HFF-Myc (cell line): ENCODE data around the gene LAMTOR3.
A peak's percentile ranks its signal among the peaks of the same experiment; 100 is the strongest.

ENCODE experiments used
- DNase-seq: peaks from one replicate; pipeline ENCODE4 v3.0.0-alpha.2; 2011; ENCODE audit warnings: low read depth; ENCODE audit errors: extremely low read depth
- H3K4me3 ChIP-seq: replicated peaks from 2 replicates; pipeline ENCODE4 v1.5.1; 2011; ENCODE audit warnings: low read depth, mild to moderate bottlenecking, control low read depth, low read length
- TF ChIP-seq, protein P1 (sequence below): IDR thresholded peaks from 2 replicates; pipeline ENCODE4 v1.5.1; 2012; ENCODE audit warnings: mild to moderate bottlenecking, low read depth, low read length, control low read depth; ENCODE audit errors: missing control alignments

Gene LAMTOR3

DNA sequence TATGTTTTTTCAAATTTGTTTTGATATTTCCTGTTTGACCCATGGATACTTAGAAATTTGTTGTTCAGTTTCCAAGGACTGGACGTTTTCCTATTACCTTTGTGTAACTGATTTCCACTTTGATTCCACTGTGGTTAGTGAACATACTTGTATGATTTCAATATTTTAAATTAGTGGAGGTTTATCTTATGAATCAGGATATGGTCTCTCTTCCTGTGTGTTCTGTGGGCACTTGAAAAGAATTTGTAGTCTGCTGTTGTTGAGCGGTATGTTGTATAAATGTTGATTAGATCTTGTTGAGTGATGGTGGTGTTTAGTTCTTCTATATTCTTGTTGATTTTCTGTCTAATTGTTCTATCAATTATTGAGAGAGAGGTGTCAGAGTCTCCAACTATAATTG lies 21.2 kb upstream of the LAMTOR3 start:
- TF ChIP-seq, protein P1, sequence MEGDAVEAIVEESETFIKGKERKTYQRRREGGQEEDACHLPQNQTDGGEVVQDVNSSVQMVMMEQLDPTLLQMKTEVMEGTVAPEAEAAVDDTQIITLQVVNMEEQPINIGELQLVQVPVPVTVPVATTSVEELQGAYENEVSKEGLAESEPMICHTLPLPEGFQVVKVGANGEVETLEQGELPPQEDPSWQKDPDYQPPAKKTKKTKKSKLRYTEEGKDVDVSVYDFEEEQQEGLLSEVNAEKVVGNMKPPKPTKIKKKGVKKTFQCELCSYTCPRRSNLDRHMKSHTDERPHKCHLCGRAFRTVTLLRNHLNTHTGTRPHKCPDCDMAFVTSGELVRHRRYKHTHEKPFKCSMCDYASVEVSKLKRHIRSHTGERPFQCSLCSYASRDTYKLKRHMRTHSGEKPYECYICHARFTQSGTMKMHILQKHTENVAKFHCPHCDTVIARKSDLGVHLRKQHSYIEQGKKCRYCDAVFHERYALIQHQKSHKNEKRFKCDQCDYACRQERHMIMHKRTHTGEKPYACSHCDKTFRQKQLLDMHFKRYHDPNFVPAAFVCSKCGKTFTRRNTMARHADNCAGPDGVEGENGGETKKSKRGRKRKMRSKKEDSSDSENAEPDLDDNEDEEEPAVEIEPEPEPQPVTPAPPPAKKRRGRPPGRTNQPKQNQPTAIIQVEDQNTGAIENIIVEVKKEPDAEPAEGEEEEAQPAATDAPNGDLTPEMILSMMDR = no peak
- DNase-seq = no peak
- H3K4me3 ChIP-seq = no peak overlapping the region

DNA sequence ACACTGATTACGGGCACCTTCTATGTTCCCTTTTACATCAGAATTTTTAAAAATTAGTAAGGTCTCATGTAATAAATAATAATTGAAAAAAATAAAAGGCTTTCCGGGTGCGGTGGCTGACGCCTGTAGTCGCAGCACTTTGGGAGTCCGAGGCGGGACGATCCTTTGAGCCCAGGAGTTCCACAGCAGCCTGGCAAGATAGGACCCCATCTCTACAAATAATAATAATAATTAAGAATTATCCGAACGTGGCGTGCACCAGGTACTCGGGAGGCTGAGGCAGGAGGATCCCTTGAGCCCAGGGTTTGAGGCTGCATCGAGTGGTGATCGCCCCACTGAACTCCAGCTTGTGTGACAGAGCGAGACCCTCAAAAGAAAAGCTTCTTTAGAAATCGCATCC lies 771 bp upstream of the LAMTOR3 start:
- TF ChIP-seq, protein P1 = no peak
- DNase-seq = no peak
- H3K4me3 ChIP-seq = peak overlapping the region; percentile 98

DNA sequence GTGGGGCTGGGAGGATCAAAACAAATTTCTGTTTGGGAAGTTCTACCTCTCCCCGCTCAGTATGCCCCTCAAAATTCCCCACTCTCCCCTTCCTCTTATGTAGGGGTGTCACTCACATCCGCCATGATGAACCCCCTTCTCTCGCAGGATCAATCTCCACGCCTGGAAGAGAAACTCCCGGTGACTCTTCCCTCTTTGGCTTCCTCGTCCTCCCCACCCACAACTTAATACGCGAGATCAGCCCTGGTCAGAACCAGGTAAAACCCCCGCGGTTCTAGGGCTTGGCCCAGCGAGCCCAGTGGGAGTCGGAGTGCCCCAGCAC lies 427 bp downstream of the LAMTOR3 start:
- TF ChIP-seq, protein P1 = no peak
- H3K4me3 ChIP-seq = peak overlapping the region; percentile 98
- no peak for DNase-seq

DNA sequence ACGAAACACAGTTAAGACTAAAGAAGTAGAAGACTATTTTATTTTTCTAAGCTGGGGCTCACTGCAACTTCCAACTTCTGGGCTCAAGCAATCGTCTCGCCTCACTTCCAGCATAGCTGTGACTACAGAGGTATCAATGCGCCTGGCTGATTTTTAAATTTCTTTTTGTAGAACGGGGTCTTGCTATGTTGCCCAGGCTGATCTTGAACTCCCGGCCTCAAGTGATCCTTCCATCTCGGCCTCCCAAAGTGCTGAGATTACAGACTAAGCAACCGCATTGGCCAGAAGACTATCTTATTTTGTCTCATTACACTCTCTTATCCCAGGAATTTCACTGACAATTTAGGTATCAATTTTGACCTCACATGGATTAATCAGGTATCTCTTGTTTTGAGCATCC lies 1.2 kb downstream of the LAMTOR3 start:
- DNase-seq = no peak
- peak overlapping the region; percentile 98 for H3K4me3 ChIP-seq
- TF ChIP-seq, protein P1 = no peak

DNA sequence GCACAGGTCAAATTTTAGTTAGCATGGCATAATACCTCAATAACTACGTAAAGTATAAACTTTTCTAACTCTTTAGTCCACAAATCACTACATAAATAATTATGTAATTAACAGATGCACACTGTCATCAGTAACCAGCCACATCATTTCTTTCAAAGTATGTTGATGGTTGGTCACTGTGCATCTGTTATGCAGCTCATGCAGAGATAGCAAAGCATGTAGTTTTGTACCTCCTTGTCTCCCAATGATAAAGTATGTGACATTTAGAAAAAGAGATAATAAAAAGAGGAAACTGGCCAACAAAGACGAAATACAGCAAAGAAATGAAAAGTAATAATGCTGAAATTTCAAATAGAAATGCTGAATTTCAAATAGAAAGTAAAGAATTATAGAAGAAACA lies 2.9 kb downstream of the LAMTOR3 start:
- TF ChIP-seq, protein P1 = no peak
- H3K4me3 ChIP-seq = no peak overlapping the region

DNA sequence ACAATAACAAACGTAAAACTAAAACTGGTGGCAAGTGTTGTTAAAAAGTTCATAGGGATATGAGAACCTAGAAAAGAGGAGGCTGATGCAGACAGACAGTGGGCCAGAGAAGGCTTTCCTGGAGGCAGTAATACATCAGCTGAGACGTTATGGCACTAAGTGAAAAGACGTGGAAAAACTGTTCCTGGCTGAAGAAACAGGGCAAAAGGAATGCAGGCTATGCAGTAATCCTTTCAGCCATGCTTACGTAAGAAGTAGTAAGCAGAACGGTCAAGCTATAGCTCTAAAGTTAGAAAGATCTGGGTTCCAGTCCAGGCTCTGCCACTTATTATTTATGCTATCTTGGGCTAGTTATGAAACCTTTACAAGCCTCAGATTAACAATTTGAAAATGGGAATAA lies 6.4 kb downstream of the LAMTOR3 start:
- DNase-seq = no peak
- H3K4me3 ChIP-seq = no peak overlapping the region
- TF ChIP-seq, protein P1 = no peak

More for the DNA sequence above, 2.9 kb downstream of the LAMTOR3 start:
- DNase-seq = no peak

DNA sequence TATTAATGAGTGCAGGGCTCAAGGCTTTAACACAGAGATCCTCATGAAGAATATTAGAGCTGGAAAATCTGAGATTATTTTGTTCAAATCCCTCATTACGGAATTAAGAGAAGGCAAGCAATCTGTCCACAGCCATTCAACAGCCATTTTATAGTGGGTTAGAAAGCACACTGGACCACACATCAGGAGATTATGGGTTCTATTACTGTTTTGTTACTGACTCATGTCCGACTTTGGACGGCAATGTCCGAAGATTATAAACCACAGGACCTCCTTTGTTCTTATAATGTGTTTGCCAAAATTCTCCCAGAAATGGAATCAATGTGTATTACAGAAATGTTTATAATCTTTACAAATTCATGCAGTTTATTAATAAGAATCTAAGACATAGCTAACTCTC lies 8.1 kb downstream of the LAMTOR3 start:
- no peak overlapping the region for H3K4me3 ChIP-seq
- DNase-seq = no peak
- TF ChIP-seq, protein P1 = no peak
